Stomach smooth muscle (tissue), 2 donors: ENCODE data around the gene NCAM1.

ENCODE experiments used
- H3K27ac ChIP-seq: one replicate; pipeline ENCODE4 v1.7.0; 2013; ENCODE audit warnings: mild to moderate bottlenecking, low read length, inconsistent platforms
- H3K27me3 ChIP-seq, 2 donors: one replicate each; pipeline ENCODE4 v1.7.0; 2013; ENCODE audit warnings: low read length in 2 of 2; ENCODE audit not compliant: insufficient read depth in 2 of 2, control insufficient read depth in 1 of 2
- H3K36me3 ChIP-seq, 2 donors: one replicate each; pipeline ENCODE4 v1.7.0; 2013; ENCODE audit warnings: low read length in 2 of 2; ENCODE audit not compliant: control insufficient read depth in 2 of 2, insufficient read depth in 2 of 2
- H3K4me1 ChIP-seq: one replicate; pipeline ENCODE4 v1.7.0; 2013; ENCODE audit warnings: low read length; ENCODE audit not compliant: control insufficient read depth, insufficient read depth
- H3K4me3 ChIP-seq, 2 donors: one replicate each; pipeline ENCODE4 v1.7.0; 2013; ENCODE audit warnings: low read length in 2 of 2
- H3K9ac ChIP-seq, 2 donors: one replicate each; pipeline ENCODE4 v1.7.0; 2013; ENCODE audit warnings: low read length in 2 of 2, mild to moderate bottlenecking in 1 of 2
- H3K9me3 ChIP-seq, 2 donors: one replicate each; pipeline ENCODE4 v1.7.0; 2013; ENCODE audit warnings: low read length in 2 of 2; ENCODE audit not compliant: control insufficient read depth in 2 of 2
- donor health status: healthy.
- donor health status: Pancreatic carcinoma.

The NCAM1 gene

DNA sequence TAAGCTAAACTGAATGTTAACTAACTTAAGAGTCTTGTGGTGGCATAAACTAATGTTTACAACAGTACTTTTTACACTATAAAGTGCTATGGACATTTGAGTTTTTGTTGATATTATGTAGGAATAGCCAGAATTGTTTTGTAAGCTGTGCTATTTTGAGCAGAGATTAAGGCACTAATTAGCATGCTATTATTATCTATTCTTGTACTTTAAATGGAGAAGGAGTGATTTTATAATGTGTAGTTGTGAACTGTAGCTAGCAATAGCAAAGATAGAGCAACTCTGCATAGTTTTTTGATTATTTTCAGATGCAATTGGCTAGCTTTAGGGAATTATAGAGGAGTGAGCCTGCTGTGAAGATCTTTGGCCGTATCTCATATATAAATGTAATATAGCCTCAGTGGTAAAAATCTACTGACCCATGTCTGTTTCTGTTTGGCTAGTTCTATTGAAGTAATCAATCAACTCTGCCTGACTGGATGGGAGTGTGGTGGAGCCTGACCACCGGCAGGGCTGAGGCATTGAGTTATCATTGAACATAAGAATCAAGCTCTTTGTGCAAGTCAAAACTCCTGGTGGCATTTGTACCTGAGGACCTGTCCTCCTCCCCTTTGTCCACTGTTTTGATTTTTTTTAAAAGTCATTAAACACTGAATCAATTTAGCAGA lies 34.3 kb downstream of the NCAM1 start:
- Histone ChIP-seq H3K9me3 (no peaks in the 10 kb centered on the region), H3K9ac (no peak overlapping the region), H3K27me3 (no peaks in the 10 kb centered on the region), H3K36me3 (no peaks in the 10 kb centered on the region), H3K4me3 (no peak overlapping the region), H3K4me1 (no peaks in the 10 kb centered on the region), H3K27ac (no peak overlapping the region)

DNA sequence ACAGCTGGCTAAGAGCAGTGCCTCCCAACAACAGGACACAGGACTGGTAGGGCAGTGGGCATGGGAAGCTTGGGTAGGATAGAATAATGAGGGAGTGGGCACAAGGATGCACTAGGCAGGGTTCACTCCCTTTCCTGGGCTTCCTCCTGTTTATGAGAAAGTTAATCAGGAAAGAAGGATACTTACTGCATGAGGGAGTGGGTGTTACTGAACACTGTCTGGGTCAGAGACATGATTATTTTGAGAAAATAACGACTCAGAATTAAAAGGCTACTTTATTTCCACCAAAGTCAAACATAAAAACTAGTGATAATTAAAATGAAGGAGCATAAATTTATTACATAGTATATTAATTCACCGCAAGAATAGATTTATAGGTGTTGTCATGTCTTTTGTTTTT lies 35.8 kb downstream of the NCAM1 start:
- H3K4me1 ChIP-seq = no peaks in the 10 kb centered on the region
- no peak overlapping the region for H3K27ac ChIP-seq
- no peaks in the 10 kb centered on the region for H3K9me3 ChIP-seq
- no peak overlapping the region for H3K9ac ChIP-seq
- H3K36me3 ChIP-seq = no peaks in the 10 kb centered on the region
- no peak overlapping the region for H3K4me3 ChIP-seq
- no peaks in the 10 kb centered on the region for H3K27me3 ChIP-seq

DNA sequence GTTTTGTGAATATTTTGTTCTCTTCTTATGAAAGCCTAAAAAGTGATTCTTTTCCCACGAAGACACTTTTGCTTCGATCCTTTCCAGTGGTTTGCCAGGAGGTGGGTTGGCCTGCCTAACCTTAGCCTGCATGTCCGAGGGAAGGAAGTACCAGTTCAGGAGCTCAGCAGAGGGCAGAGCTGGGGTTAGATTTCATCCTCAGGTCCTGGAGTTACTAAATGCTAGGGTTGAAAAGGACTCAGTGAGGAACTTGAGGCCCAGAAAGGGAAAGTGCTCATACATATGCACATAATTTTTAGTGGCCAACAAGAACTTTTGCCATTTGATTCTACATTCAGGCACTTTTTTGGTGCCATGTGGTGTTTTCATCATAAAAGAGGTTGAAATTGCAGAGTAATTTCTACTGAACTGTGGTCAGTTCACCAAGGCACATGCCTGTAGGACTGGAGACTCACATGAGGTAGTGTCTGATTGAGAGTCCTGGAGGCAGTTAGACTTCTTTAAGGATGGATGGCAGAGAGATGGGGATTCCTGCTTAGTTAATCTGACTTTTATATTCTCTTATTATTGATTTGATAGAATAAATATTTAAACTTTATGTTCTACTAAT lies 36.7 kb downstream of the NCAM1 start:
- Histone ChIP-seq H3K4me3 (no peak overlapping the region), H3K27me3 (no peaks in the 10 kb centered on the region), H3K4me1 (no peaks in the 10 kb centered on the region), H3K36me3 (no peaks in the 10 kb centered on the region), H3K9me3 (no peaks in the 10 kb centered on the region), H3K9ac (no peak overlapping the region), H3K27ac (no peak overlapping the region)

DNA sequence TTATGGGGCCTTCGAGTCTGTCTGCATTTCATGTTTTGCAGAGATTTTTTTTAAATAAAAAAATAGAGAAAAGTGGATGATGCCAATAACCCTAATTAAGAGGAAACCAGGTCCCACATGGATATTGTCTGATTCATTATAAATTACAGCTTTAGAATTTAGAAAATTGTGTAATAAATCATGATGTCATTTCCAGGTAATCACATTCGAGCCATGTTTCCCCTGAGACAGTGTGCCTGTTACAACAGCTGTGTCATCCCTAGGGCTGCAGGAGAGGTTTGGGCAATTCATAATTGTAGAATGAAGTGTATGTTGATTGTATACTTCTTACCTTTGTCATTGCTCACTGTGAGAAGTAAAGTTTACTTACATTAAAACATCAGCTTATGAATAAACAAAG lies 38.3 kb downstream of the NCAM1 start:
- Histone ChIP-seq H3K36me3 (no peaks in the 10 kb centered on the region), H3K4me1 (no peaks in the 10 kb centered on the region), H3K4me3 (no peak overlapping the region), H3K9ac (no peak overlapping the region), H3K9me3 (no peaks in the 10 kb centered on the region), H3K27ac (no peak overlapping the region), H3K27me3 (no peaks in the 10 kb centered on the region)

DNA sequence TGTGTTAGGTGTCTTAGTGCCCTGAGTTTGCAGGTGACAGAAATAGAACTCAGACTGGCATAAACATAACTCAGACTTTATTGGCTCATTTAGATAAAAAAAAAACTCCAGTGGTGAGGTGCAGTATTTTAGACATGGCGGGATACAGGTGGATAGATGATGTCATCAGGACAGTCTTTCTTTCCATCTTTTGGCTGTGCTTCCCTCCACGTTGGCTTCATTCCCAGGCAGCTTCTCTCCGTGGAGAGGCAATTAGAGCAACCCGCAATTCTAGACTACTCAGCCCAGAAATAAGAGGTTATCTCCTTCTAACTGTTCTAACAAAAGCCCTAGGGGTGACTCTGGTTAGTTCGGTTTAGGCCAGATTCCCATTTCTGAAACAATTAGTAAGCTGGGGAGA lies 40.5 kb downstream of the NCAM1 start:
- Histone ChIP-seq H3K4me3 (no peak overlapping the region), H3K9me3 (no peaks in the 10 kb centered on the region), H3K36me3 (no peaks in the 10 kb centered on the region), H3K4me1 (no peaks in the 10 kb centered on the region), H3K27ac (no peak overlapping the region), H3K9ac (no peak overlapping the region), H3K27me3 (no peaks in the 10 kb centered on the region)

DNA sequence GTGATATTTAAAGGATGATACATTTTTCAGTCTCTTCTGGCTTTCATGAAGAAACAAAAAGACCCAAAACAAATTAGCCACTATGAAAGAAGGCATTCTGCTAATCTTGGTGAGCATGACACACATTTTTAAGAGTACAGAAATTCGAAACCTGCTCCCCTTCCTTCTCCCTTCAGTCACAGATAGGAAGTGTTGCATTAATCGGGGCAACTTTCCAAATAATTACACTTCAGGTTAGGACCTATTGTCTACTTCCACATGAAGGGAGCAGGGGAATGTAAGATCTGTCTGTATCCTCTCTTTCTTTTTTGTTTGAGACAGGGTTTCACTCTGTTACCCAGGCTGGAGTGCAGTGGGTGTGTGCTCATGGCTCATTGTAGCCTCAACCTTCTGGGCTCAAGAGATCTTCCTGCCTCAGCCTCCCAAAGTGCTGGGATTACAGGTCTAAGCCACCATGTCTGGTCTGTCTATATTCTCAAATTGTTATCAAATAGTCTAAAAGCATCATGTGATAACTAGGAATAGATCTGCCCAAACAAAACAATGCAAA lies 45.8 kb downstream of the NCAM1 start:
- Histone ChIP-seq H3K4me1 (no peaks in the 10 kb centered on the region), H3K36me3 (no peaks in the 10 kb centered on the region), H3K9me3 (no peaks in the 10 kb centered on the region), H3K9ac (no peak overlapping the region), H3K27ac (no peak overlapping the region), H3K27me3 (no peaks in the 10 kb centered on the region), H3K4me3 (no peak overlapping the region)

DNA sequence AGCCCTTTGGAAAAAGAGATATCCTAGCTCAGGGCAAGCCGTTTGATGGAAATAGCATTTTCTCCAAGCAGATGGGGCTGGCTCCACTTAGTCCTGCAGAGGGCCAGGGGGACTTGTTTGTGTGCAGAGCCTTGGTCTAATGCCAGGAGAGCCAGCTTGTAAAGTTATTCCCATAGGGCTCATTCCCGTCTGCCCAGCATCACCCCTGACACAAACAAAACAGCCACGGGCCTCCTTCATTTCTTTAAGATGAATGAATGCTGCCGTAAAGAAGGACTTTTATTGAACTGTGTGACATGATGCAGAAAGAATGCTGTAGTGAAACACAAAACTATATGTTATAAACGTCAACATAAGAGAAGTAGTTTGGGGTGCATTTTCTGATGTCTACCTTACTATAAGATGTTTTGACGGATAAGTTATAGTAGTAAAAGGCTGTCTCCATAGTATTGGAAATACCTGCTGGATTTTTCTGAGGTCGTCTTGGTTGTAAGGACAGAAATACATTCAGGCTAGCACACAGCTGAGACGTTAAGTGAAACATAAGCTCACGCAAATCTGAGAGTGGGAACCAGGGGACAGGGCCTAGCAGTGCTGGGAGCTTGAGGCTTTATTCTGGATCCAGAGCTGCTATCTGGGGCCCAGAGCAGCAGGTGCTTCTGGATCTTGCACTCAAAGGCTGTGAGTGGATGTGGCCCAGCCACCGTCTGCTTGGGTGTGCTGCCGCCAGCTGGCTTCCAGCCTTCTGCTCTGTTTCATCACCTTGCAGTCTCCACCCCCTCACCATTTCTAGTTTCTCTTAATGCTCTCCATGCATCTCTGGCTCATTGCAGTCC lies 53.3 kb downstream of the NCAM1 start:
- Histone ChIP-seq H3K4me3 (no peak overlapping the region), H3K9me3 (no peaks in the 10 kb centered on the region), H3K4me1 (peaks cover 13% of the 10 kb centered on the region), H3K36me3 (no peaks in the 10 kb centered on the region), H3K27ac (no peak overlapping the region), H3K9ac (no peak overlapping the region), H3K27me3 (no peaks in the 10 kb centered on the region)

DNA sequence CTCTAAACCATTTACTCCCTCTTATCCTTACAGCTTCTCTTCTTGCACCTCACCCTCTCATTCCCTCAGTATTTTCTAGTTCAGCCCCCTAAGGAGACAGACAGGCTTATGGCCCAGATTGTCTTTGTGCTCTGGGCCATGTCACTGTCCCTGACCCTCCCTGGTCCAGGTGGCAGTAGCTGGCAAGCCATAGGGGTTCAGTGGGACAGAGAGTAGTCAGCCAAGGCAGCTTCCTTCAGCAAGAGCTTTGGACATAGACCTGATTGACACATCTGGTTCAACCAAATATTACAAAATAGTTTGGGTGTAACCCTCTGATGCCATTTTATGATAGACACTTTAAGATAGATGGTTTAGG lies 53.9 kb downstream of the NCAM1 start:
- Histone ChIP-seq H3K4me1 (peaks cover 13% of the 10 kb centered on the region), H3K9me3 (no peaks in the 10 kb centered on the region), H3K27me3 (no peaks in the 10 kb centered on the region), H3K27ac (no peak overlapping the region), H3K36me3 (no peaks in the 10 kb centered on the region), H3K4me3 (no peak overlapping the region), H3K9ac (no peak overlapping the region)

DNA sequence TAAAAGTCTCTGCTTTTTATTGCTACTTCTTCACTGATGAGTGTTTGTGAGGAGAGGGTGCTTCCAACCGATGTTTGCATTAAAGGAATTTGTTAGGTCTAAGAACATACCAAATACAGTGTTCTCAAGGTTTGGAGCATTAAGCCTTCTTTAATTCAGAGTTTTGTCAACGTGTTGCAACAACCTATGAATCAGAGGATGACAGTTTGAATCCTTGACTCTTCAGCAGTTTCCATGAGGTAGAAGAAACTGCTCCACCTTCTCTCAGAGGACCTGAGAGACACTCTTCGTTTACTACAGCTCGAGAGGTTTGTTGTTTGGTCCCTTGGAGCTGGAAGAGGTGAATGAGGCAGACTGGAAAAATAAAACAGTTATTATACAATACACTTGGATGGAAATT lies 55.7 kb downstream of the NCAM1 start:
- Histone ChIP-seq H3K9ac (no peak overlapping the region), H3K9me3 (no peaks in the 10 kb centered on the region), H3K27me3 (no peaks in the 10 kb centered on the region), H3K4me3 (no peak overlapping the region), H3K27ac (no peak overlapping the region), H3K4me1 (peaks cover 13% of the 10 kb centered on the region), H3K36me3 (no peaks in the 10 kb centered on the region)

DNA sequence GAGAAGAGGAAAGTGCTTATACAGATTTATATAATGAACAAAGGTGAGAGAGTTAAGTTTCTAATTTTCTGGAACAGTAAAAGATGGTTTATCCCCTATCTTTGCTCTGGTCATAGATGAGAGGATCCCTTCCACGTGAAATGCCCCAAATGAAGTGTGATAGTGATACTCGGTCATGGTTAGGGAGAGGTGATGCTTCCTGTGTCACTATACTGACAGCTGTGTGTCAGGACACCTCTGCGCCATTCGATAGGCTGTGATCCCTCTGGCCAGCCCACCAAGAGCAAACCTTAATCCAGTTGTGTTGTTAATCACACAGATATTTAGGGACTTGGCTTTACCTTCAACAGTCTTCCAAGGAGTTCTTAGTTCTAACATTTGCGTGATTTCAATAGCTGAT lies 57.7 kb downstream of the NCAM1 start:
- H3K9ac ChIP-seq = no peak overlapping the region
- H3K4me1 ChIP-seq = peaks cover 13% of the 10 kb centered on the region
- H3K4me3 ChIP-seq = no peak overlapping the region
- no peaks in the 10 kb centered on the region for H3K36me3 ChIP-seq
- H3K9me3 ChIP-seq = no peaks in the 10 kb centered on the region
- no peak overlapping the region for H3K27ac ChIP-seq
- no peaks in the 10 kb centered on the region for H3K27me3 ChIP-seq

DNA sequence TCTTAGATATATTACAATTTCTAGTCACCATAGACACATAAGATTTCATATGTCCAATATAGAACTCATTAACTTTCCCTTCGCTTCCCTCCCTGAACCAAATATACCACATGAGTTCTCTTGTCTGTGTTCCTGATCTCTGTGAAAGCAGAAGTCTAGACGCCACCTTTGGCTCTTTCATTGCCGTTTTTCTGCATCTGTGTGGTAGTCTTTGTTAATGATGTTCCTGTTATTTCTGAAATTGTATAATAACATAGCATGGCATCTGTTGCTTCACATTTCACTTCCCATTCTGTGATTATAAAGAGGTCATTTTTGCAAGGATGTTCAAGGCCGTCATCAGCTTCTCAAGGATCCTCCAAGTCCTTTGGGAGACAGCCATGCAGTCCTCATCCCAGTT lies 58.5 kb downstream of the NCAM1 start:
- no peaks in the 10 kb centered on the region for H3K36me3 ChIP-seq
- H3K9ac ChIP-seq = no peak overlapping the region
- no peaks in the 10 kb centered on the region for H3K27me3 ChIP-seq
- H3K27ac ChIP-seq = no peak overlapping the region
- H3K4me3 ChIP-seq = no peak overlapping the region
- peaks cover 6% of the 10 kb centered on the region for H3K4me1 ChIP-seq
- no peaks in the 10 kb centered on the region for H3K9me3 ChIP-seq
